ENCODE data around the gene PRR18. TPM values are rescaled to one million over a fixed set of nuclear protein-coding genes. Genes with fewer than 3 reads are reported as not detected.

PRR18 gene
- total and polyA plus RNA-seq, 9 of the 15 experiments (the other 6 are each of a cell fraction or from before 2014, with no cell fraction given), result not detected

DNA sequence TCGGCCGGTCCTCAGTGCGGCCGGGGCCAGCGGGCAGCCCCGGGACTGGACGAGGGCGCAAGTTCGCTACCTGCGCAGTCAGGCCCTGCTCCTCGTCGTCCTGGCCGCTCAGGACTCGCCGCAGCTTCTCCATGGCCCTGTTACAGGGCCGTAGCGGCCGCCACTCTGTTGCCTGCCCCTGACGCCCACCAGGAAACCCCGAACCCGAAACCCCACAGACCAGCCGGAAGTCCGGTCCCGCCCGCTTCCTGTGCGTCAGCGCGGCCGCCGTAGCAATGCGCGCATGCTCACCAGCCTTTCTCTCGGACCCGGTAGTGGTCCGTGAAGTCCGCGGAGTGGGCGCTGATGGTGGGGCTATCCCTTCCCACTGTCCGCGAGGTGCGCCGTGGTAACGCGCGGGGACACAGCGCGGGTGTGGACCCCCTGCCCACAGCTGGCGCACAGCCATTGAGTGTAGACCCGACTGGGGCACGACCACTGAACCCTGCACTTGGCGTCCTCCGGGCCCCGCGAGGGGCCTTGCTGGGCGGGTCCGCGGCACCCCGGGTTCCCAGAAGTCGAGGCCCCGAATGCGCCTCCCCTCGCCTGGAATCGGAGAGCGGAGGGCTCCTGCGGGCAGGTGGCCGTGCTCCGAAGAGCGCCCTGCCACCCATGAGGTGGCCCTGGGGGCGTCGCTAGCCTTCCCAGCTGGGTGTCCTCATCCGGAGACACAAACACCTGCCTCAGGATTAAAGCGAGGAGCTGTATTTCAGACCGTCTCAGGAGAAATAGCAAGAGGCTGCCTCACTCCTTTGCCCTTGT is 34.4 kb upstream of the PRR18 start, which contains the start of gene SFT2D1 (continued):
- TF ChIP-seq, protein P1, sequence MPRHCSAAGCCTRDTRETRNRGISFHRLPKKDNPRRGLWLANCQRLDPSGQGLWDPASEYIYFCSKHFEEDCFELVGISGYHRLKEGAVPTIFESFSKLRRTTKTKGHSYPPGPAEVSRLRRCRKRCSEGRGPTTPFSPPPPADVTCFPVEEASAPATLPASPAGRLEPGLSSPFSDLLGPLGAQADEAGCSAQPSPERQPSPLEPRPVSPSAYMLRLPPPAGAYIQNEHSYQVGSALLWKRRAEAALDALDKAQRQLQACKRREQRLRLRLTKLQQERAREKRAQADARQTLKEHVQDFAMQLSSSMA (CRISPR knock-in tag; IDR thresholded peaks at IDR 0.05), result no peak
- TF ChIP-seq BDP1 (IDR thresholded peaks at IDR 0.05; ENCODE audit: insufficient read depth, insufficient read length), result no peak
- TF ChIP-seq TAF1 (IDR thresholded peaks at IDR 0.05; ENCODE audit: control insufficient read depth, extremely low read depth, insufficient read depth, low read length, severe bottlenecking), result peak; percentile 92
- no peak for TF ChIP-seq BRF1 (IDR thresholded peaks at IDR 0.05; ENCODE audit: borderline replicate concordance, extremely low read depth, insufficient read length)
- no peak for TF ChIP-seq LARP7 (IDR thresholded peaks at IDR 0.05)
- TF ChIP-seq, protein P2, sequence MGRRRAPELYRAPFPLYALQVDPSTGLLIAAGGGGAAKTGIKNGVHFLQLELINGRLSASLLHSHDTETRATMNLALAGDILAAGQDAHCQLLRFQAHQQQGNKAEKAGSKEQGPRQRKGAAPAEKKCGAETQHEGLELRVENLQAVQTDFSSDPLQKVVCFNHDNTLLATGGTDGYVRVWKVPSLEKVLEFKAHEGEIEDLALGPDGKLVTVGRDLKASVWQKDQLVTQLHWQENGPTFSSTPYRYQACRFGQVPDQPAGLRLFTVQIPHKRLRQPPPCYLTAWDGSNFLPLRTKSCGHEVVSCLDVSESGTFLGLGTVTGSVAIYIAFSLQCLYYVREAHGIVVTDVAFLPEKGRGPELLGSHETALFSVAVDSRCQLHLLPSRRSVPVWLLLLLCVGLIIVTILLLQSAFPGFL (CRISPR knock-in tag; IDR thresholded peaks at IDR 0.05), result no peak
- TF ChIP-seq GABPB2 (CRISPR knock-in tag; conservative IDR thresholded peaks at IDR 0.05), result no peak
- TF ChIP-seq NR2C1 (IDR thresholded peaks at IDR 0.05), result peak; percentile 40; the same call in 1 of the 2 replicates
- TF ChIP-seq NR2C1 (tag; IDR thresholded peaks at IDR 0.05), result no peak
- TF ChIP-seq, protein P3, sequence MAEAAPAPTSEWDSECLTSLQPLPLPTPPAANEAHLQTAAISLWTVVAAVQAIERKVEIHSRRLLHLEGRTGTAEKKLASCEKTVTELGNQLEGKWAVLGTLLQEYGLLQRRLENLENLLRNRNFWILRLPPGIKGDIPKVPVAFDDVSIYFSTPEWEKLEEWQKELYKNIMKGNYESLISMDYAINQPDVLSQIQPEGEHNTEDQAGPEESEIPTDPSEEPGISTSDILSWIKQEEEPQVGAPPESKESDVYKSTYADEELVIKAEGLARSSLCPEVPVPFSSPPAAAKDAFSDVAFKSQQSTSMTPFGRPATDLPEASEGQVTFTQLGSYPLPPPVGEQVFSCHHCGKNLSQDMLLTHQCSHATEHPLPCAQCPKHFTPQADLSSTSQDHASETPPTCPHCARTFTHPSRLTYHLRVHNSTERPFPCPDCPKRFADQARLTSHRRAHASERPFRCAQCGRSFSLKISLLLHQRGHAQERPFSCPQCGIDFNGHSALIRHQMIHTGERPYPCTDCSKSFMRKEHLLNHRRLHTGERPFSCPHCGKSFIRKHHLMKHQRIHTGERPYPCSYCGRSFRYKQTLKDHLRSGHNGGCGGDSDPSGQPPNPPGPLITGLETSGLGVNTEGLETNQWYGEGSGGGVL (CRISPR knock-in tag; IDR thresholded peaks at IDR 0.05), result no peak
- TF ChIP-seq, protein P4, sequence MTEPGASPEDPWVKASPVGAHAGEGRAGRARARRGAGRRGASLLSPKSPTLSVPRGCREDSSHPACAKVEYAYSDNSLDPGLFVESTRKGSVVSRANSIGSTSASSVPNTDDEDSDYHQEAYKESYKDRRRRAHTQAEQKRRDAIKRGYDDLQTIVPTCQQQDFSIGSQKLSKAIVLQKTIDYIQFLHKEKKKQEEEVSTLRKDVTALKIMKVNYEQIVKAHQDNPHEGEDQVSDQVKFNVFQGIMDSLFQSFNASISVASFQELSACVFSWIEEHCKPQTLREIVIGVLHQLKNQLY (CRISPR knock-in tag; conservative IDR thresholded peaks at IDR 0.05), result no peak
- TF ChIP-seq, protein P5, sequence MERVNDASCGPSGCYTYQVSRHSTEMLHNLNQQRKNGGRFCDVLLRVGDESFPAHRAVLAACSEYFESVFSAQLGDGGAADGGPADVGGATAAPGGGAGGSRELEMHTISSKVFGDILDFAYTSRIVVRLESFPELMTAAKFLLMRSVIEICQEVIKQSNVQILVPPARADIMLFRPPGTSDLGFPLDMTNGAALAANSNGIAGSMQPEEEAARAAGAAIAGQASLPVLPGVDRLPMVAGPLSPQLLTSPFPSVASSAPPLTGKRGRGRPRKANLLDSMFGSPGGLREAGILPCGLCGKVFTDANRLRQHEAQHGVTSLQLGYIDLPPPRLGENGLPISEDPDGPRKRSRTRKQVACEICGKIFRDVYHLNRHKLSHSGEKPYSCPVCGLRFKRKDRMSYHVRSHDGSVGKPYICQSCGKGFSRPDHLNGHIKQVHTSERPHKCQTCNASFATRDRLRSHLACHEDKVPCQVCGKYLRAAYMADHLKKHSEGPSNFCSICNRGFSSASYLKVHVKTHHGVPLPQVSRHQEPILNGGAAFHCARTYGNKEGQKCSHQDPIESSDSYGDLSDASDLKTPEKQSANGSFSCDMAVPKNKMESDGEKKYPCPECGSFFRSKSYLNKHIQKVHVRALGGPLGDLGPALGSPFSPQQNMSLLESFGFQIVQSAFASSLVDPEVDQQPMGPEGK (CRISPR knock-in tag; IDR thresholded peaks at IDR 0.05; ENCODE audit: borderline replicate concordance), result no peak
- TF ChIP-seq MEF2A (IDR thresholded peaks at IDR 0.05; ENCODE audit: control insufficient read depth, low read depth, low read length), result no peak
- TF ChIP-seq RCOR1 (IDR thresholded peaks at IDR 0.05; ENCODE audit: borderline replicate concordance in 1 of 2, low read depth in 2 of 2, low read length in 2 of 2), result no peak
- no peak for TF ChIP-seq CCAR2 (IDR thresholded peaks at IDR 0.05; ENCODE audit: low read depth, low read length)
- TF ChIP-seq, protein P6, sequence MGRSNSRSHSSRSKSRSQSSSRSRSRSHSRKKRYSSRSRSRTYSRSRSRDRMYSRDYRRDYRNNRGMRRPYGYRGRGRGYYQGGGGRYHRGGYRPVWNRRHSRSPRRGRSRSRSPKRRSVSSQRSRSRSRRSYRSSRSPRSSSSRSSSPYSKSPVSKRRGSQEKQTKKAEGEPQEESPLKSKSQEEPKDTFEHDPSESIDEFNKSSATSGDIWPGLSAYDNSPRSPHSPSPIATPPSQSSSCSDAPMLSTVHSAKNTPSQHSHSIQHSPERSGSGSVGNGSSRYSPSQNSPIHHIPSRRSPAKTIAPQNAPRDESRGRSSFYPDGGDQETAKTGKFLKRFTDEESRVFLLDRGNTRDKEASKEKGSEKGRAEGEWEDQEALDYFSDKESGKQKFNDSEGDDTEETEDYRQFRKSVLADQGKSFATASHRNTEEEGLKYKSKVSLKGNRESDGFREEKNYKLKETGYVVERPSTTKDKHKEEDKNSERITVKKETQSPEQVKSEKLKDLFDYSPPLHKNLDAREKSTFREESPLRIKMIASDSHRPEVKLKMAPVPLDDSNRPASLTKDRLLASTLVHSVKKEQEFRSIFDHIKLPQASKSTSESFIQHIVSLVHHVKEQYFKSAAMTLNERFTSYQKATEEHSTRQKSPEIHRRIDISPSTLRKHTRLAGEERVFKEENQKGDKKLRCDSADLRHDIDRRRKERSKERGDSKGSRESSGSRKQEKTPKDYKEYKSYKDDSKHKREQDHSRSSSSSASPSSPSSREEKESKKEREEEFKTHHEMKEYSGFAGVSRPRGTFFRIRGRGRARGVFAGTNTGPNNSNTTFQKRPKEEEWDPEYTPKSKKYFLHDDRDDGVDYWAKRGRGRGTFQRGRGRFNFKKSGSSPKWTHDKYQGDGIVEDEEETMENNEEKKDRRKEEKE (IDR thresholded peaks at IDR 0.05; ENCODE audit: borderline replicate concordance in 1 of 2, control insufficient read depth in 1 of 2, low read depth in 2 of 2, low read length in 1 of 2), result no peak

Data from K562 (cell line).